HG03097 (cell line): ENCODE data around the gene IDI1.
"Not testable (repeated sequence)": the region's sequence is repeated elsewhere in the genome, so short reads cannot be mapped to it uniquely, and the experiment has no call there.

ENCODE experiments used
- ATAC-seq: cut with Tn5 transposase; IDR thresholded peaks from one replicate; pipeline ENCODE4 v1.9.1; 2021; ENCODE audit not compliant: unreplicated experiment, low FRiP score

The IDI1 gene

GRCh38 chr10:1036341-1036791, 12.6 kb downstream of the IDI1 start:
- ATAC-seq = no peak

- ATAC-seq = no peak
Observed at GRCh38 chr10:1035201-1035600, 13.7 kb downstream of the IDI1 start.

DNA sequence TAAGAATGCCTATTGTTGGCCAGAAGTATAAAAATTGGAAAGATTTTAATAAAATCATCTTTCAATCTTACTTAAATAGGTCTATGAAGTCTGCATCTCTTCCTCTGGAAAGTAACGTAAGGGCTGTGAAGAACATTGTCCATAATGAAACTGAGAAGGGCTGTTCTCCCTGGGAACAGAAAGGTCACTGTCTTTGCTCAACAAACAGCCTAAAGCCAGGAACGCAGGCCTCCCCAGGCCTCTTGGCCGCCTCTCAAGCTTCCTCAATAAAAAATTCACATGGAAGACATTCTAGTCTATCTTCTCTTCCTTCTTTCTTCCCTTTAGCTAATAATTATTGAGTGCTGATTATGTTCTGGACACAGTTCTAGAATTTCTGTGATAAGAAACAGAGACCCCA, 14.2 kb downstream of the IDI1 start:
- ATAC-seq = no peak

DNA sequence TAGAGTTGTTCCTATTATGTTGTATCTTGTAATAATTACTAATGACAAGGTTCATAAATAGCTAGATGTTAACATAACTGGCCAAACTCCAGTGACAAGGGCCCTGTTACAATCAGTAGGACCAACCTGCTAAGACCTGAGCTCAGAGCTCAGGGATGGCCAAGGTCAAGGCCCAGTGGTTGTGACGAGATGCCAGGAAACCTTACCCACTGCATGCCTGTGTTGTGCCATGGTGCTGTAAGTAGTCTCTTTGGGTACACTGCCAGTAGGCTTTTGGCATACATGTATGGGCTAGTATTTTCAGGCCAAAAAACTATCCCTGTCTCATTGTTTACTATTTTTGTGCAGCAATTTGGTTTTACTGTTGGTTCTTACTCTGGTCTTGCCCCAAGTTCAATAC, 15.3 kb downstream of the IDI1 start:
- ATAC-seq = no peak

- no peak for ATAC-seq
Observed at GRCh38 chr10:1029838-1030237, 19.1 kb downstream of the IDI1 start.

GRCh38 chr10:1026578-1026977, 22.3 kb downstream of the IDI1 start:
- ATAC-seq = no peak

DNA sequence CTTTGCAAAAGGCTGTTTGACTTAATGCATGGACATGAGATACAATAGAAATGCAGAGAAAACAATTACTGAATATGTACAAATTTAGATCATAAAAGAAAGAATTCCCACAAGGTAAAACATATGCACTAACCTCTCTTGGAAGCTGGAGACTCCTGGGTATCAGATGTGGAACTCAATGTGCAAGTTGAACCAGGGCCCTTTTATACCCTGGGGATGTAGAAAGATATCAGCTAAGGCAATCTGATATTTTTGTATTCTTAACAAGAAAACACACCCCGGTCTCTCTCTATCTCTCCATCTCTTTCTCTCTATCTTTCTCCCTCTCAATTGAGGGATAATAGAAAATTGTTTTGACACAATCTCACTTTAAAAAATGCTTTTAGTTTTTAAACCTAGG, 23.2 kb downstream of the IDI1 start, which contains the start of gene IDI2:
IDI2 (minus strand) TSS at position 177 of the 400 bp plus-strand sequence. CDS start 1,136 bp downstream, outside the sequence.
- no peak for ATAC-seq

- ATAC-seq = no peak
Observed at GRCh38 chr10:1024103-1024502, 24.8 kb downstream of the IDI1 start.

DNA sequence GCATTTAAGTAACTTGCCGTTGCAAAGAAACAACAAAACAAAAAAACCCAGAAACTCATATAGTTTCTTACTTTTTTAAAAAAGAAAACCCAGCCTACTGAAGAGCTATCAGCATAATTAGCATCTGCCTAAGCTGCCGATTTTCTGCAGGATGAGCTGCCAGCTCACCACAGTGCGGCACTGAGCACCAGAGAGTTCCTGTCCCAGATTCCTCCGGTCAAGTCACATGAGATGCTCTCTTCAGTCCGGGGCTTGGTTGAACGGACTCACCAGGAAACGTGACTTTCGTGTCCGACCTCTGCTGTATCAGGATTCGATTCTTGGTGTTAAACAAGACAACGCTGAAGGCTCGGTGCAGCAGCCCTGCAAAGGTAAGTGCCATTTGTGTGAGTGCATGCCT, 26.5 kb downstream of the IDI1 start:
- no peak for ATAC-seq

DNA sequence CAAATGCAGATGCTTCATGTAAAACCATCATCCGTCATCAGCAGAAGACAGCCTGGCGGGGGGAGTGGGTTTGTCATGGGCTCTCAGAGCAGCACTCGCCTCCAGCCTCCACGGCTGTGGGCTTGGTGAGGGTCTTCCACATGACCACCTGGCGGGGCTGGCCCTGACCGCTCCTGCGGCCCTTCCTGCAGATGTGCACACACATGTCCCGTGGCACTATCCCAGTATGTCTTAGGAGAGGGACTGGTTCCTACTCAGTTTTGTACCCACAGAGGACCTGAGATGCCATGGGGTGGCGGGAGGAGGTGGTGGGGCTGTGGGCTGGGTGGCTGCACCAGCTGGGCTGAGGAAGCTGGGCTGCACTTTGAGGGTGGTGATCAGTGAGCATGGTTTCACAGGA, 28.0 kb downstream of the IDI1 start:
- no peak for ATAC-seq

- no peak for ATAC-seq
Observed at GRCh38 chr10:1020460-1020859, 28.5 kb downstream of the IDI1 start.

GRCh38 chr10:1019362-1019761, 29.6 kb downstream of the IDI1 start:
- no peak for ATAC-seq

GRCh38 chr10:1015688-1016087, 33.2 kb downstream of the IDI1 start:
- no peak for ATAC-seq

DNA sequence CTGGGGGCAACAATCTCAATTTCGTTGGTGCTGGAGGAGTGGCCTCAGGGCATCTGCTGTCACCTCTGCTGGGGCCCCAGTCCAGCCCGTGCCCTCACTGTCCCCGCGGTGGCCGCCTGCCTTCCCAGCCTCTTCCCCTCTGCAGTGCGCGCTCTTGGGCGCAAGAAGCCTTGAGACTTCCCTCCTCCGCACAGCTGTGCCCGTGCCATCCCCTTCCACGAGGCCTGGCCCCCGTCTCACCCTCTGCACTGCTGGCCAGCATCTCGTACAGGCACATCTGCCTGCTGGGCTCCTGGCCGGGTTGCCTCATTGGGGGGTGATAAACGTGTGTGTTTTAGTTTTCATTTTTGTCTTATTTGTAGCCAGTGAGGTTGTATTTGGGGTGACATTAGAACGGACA, 37.2 kb downstream of the IDI1 start:
- no peak for ATAC-seq

DNA sequence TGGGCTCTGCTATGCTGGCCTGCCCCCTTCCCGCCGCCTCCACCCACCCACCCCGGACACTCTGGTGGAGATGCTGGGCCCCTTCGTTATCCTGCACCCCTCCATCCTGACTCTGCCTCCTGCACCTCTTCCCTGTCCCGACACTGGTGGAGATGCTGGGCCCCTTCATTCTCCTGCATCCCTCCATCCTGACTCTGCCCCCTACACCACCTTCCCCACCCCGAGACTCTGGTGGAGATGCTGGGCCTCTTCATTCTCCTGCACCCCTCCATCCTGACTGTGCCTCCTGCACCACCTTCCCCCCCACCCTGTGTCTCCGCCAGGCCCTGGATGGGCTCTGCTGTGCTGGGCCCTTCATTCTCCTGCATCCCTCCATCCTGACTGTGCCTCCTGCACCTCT, 38.2 kb downstream of the IDI1 start:
- no peak for ATAC-seq

GRCh38 chr10:1009947-1010346, 39.0 kb downstream of the IDI1 start:
- ATAC-seq = not testable (repeated sequence)

DNA sequence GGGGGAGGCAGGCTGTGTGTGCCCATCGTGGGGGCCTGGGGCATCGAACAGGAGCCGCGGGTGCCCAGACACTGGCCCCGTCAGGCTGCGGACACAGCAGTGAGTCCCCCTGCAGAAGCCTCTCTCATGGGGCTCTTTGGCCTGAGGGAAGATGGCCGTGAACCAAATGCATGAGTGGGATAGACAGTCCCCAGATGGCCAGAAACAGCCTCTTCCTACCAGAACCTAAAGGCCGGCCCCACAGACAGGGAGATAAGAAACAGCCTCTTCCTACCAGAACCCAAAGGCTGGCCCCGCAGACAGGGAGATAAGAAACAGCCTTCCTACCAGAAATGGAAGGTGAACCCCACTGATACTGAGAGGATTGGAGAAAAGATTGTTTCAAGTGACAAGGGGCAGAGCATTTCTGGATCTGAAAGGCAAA, 39.8 kb downstream of the IDI1 start:
- no peak for ATAC-seq

DNA sequence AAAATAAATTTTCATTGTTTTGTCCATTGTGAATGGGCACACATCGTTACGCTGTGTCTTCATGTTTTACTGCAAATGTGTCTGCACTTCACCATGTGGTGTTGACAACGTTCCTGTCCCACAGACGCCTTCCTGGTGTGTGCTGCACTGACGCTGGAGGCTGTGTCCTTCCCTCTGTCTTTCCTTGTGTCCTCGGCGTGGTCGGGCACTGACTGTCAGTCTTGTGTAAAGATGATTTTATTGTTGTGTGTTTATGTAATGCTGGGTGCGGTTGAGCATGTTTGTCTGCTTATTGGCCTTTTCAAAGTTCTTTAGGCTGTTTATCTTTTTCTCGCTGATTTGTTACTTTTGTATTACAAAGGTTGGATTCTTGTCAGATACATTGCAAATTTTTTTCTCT, 41.3 kb downstream of the IDI1 start:
- no peak for ATAC-seq

GRCh38 chr10:1006573-1006972, 42.3 kb downstream of the IDI1 start:
- no peak for ATAC-seq

DNA sequence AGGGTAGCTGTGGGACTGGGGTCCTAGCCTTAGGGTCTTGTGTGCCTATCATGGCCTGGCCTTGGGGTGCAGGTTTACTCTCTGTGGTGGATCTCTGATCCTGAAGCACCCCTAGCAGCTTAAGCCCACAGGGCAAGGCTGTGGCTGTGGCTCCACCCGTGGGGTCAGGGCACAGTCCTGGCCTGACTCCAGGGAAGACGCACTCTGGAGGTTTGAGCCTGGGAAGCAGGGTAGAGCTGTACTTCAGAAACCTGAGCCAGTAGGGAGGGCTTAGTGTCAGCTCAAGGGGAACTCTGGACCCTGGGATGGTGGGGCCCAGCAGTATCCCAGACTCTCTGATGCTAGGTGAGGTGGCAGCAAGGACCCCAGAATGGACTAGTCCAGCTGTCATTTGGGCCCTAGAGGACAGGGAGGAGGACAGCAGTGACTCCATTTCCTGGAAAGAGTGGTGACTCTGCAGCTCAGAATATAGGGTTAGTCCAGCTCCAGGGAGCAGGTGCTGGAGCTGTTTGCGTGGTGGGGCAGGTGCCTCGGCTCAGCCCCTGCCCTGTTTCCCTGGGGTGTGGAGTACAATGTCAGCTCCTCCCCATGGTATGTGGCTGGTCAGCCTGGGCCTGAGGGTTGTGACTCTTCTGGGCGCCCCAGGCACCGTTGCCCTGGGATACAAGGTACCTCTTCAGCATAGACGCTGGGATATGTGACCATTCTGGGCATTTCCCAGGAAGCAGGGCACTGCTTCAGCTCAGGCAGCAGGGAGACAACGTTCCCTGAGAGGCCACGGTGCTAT, 44.8 kb downstream of the IDI1 start:
- ATAC-seq = no peak

DNA sequence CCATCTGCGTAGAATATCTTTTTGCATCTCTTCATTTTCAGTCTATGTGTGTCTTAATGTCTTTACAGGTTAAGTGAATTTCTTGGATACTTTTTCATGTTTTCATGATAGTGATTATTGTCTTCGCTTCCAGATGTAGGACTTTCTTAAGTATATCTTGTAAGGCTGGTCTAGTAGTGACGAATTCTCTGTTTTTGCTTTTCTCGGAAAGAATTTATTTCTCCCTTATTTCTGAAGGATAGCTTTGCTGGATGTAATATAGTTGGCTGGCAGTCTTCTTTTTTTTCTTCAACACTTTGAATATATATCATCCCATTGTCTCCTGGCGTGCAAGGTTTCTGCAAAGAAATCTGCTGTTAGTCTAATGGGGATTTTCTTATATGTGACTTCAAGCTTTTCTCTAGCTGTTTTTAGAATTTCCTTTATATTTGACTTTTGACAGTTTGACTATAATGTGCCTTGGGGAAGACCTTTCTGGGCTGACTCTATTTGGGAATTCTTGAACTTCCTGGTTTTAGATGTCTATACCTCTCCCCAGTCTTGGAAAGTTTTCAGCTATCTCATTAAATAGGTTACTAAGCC, 46.4 kb downstream of the IDI1 start:
- no peak for ATAC-seq
